AG04450 (cell line): Measurements from ENCODE around the gene ATP11A. TPM values are rescaled to one million over a fixed set of nuclear protein-coding genes. Genes with fewer than 3 reads are reported as not detected.

ENCODE experiments used
- CTCF ChIA-PET: fragments of 300-600, 350-600 bp; formaldehyde crosslinking; extraction: SDS; loops from one replicate; lab custom pipeline; 2022; ENCODE audit warnings: antibody characterized with exemption, inconsistent platforms; lab: Charles Lee
- POLR2A ChIA-PET: fragments of 350-600 bp; formaldehyde crosslinking; extraction: SDS; loops from one replicate; lab custom pipeline; 2021; ENCODE audit warnings: antibody characterized with exemption, inconsistent platforms; lab: Yijun Ruan, JAX
- DNase-seq: peaks from one replicate; pipeline ENCODE4 v3.0.0-alpha.2; 2011; ENCODE audit warnings: low read depth, low spot score
- H3K27ac ChIP-seq: one replicate; pipeline ENCODE4 v1.5.1; 2012; ENCODE audit warnings: low read depth, low read length, control low read depth
- H3K27me3 ChIP-seq: one replicate; pipeline ENCODE4 v1.6.0; 2012; ENCODE audit warnings: low read length; ENCODE audit not compliant: control insufficient read depth, insufficient read depth
- H3K4me3 ChIP-seq: 2 replicates; pipeline ENCODE4 v1.5.1; 2011; ENCODE audit warnings: mild to moderate bottlenecking, low read depth, low read length, control low read depth
- H3K9me3 ChIP-seq: 2 replicates; pipeline ENCODE4 v1.5.1; 2012; ENCODE audit warnings: low read length; ENCODE audit not compliant: control insufficient read depth, insufficient read depth
- CTCF ChIP-seq: IDR thresholded peaks from 2 replicates; pipeline ENCODE4 v1.5.1; 2011; ENCODE audit warnings: low read depth, low read length, control low read depth, inconsistent platforms
- polyA plus RNA-seq: library from polyadenylated mRNA; depleted of rRNA; stranded (reverse); fragments of >200 nt; gene quantifications from 2 replicates; pipeline ENCODE4 v1.2.3, GENCODE V29; 2011

The ATP11A gene
- polyA plus RNA-seq, 1 experiment, result 5.8 TPM

- POLR2A ChIA-PET, result no interaction called here
- no peak for TF ChIP-seq CTCF
- no peak overlapping the region for H3K4me3 ChIP-seq
- CTCF ChIA-PET, result no interaction called here
- H3K27ac ChIP-seq, result no peak overlapping the region
- no peak for DNase-seq
- H3K9me3 ChIP-seq, result no peaks in the 10 kb centered on the region; the same call in 1 of the 2 replicates
- H3K27me3 ChIP-seq, result no peaks in the 10 kb centered on the region
Observed at GRCh38 chr13:112699322-112699918, 9.6 kb downstream of the ATP11A start.

GRCh38 chr13:112700291-112701060 lies 10.6 kb downstream of the ATP11A start:
- H3K9me3 ChIP-seq, result no peaks in the 10 kb centered on the region; the same call in 1 of the 2 replicates
- no peak for TF ChIP-seq CTCF
- no peaks in the 10 kb centered on the region for H3K27me3 ChIP-seq
- CTCF ChIA-PET, result no interaction called here
- no peak for DNase-seq
- no peak overlapping the region for H3K4me3 ChIP-seq
- POLR2A ChIA-PET, result no interaction called here
- H3K27ac ChIP-seq, result no peak overlapping the region

GRCh38 chr13:112702341-112702985 lies 12.6 kb downstream of the ATP11A start:
- TF ChIP-seq CTCF, result no peak
- Histone ChIP-seq H3K27ac (no peak overlapping the region), H3K9me3 (no peaks in the 10 kb centered on the region; the same call in 1 of the 2 replicates), H3K4me3 (no peak overlapping the region), H3K27me3 (no peaks in the 10 kb centered on the region)
- POLR2A ChIA-PET, result no interaction called here
- DNase-seq, result no peak
- CTCF ChIA-PET, result no interaction called here

GRCh38 chr13:112702986-112703379 lies 13.1 kb downstream of the ATP11A start:
- ChIA-PET CTCF (no interaction called here), POLR2A (no interaction called here)
- DNase-seq, result no peak
- no peak overlapping the region for H3K4me3 ChIP-seq
- H3K9me3 ChIP-seq, result no peaks in the 10 kb centered on the region; the same call in 1 of the 2 replicates
- TF ChIP-seq CTCF, result no peak
- no peak overlapping the region for H3K27ac ChIP-seq
- H3K27me3 ChIP-seq, result no peaks in the 10 kb centered on the region
